GM18909 (cell line): ENCODE results near the gene PNPLA1.
"Not testable (repeated sequence)": the region's sequence is repeated elsewhere in the genome, so short reads cannot be mapped to it uniquely, and the experiment has no call there.

Experiments used
- ATAC-seq: cut with Tn5 transposase; IDR thresholded peaks from one replicate; pipeline ENCODE4 v1.9.1; 2021; ENCODE audit warnings: mild to moderate bottlenecking; ENCODE audit not compliant: unreplicated experiment, poor library complexity

PNPLA1 gene

GRCh38 chr6:36333171-36333895 is 63.5 kb downstream of the PNPLA1 start:
- no peak for ATAC-seq

DNA sequence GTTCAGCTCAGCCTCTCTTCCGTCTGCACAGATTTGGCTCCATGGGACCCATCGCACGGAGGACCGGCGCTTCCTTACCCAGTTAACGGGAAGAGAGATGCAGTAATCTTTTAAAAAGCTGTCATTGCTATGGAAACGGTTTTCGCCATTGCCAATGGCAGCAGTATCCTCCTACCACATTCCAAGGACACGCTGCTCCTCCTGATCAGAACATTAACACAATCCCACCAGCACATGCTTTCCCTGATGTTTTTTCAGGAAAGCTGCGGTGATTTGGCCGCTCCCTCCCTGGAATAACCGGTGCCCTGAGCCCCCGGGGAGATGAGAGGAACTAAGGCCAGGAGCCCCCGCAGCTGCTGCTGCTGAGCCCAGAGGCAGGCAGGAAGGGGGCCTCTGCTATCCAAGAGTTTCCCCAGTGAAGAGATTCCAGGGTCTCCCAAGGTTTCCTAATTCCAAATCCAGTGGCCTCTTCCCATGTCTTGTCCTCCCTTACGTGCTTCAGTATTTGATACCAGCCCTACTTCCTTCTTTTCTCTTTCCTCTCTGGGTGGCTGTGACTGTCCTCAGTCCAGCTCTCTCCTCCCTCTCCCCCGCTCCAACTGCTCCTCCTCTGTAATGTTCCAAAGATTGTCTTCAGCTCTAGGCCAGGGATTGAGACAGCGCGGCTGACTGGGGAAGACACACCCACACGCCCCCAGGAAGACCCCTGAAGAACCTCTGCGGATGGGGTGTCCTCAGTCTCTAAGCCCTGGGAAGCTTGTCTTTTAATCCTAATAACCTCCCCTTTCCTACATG is 64.3 kb downstream of the PNPLA1 start:
- no peak for ATAC-seq

GRCh38 chr6:36334832-36335459 is 65.1 kb downstream of the PNPLA1 start:
- ATAC-seq, result no peak

- no peak for ATAC-seq
These were observed 65.8 kb downstream of the PNPLA1 start for GRCh38 chr6:36335465-36336207.

- ATAC-seq, result no peak
These were observed 66.4 kb downstream of the PNPLA1 start for GRCh38 chr6:36336208-36336710.

DNA sequence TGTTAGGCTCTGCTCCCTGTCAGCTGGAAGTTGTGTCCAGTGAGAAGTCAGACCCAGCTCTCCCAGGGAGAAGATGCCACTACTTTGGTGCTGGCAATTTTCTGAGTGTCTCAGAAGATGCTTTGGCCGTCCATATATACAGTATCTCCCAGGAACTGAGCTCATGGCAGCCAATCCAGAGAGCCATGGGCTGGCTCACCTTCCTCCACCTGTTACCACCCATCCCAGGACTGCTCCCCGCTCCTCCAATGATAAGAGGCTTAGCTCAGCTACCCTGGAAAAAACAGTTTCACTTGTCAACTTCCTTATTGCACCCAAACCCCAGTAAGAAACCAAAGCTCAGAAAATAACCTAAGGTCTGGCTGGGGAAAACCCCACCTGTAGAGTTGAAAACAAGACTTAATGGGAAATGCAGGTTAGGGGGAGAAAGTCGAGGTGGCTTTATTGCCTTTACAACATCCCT is 67.0 kb downstream of the PNPLA1 start, which contains the start of gene BNIP5:
Gene BNIP5 (minus strand): TSS at position 110 of the 463 bp plus-strand sequence. CDS start 6,198 bp downstream, outside the sequence.
- no peak for ATAC-seq

DNA sequence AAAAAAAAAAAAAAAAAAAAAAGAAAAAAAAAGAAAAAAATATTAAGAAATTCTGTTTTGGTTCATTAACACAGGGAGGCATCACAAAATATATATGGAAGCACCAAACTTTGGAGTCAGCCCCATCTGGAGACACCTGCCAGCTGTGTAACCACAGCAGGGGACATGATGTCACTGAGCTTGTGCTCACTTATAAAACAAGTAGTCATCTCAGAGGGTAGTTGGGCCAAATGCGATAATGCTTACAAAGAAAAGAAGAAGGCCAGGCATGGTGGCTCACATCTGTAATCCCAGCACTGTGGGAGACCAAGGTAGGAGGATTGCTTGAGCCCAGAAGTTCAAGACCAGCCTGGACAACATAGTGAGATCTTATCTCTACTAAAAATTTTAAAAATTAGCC is 68.0 kb downstream of the PNPLA1 start:
- ATAC-seq, result no peak

DNA sequence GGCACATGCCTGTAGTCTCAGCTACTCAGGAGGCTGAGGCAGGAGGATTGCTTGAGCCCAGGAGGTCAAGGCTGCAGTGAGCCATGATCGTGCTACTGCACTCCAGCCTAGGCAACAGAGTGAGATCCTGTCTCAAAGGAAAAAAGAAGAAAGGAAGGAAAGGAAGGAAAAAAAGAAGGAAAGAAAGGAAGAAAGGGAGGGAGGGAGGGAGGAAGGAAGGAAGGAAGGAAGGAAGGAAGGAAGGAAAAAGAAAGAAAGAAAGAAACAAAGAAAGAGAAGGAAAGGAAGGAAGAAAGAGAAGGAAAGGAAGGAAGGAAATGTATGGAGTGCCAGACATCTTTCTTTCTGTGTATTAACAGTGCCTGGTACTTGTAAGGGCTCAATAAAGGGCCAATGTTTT is 68.4 kb downstream of the PNPLA1 start:
- ATAC-seq, result not testable (repeated sequence)

DNA sequence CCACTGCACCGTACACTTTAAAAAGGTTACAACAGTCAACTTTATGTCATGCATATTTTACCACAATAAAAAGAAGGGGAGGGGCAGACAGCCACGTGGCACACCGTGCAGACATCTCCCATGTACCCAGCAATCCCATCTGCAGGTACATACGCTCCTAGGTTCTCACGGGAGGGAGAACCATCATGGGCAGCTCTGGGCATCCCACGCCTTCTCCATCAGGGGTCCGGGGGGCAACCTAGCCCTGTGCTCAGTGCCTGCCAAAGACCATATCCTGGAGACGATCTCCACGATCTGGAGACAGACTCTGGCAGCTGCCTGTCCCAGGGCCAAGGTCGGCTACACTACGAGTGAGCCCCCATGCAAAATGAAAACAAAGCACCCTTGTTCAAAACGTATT is 69.3 kb downstream of the PNPLA1 start:
- ATAC-seq, result no peak

DNA sequence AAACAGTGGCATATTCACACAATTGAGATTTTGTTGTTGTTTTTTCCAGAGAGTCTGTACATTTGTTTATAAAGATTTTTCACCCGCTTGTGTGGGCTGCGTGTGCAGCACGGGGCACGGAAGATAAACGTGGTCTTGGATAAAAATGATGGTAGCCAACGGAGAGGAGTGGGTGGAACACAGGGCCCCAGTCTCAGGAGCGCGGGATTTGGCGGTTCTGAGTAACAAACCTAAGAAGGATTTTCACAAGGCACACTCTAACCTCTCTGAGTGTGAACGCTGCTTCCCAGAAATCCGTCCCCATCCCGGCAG is 70.4 kb downstream of the PNPLA1 start:
- ATAC-seq, result no peak

- no peak for ATAC-seq
These were observed 71.0 kb downstream of the PNPLA1 start for GRCh38 chr6:36340618-36341454.

- no peak for ATAC-seq
These were observed 73.3 kb downstream of the PNPLA1 start for GRCh38 chr6:36343109-36343680.

DNA sequence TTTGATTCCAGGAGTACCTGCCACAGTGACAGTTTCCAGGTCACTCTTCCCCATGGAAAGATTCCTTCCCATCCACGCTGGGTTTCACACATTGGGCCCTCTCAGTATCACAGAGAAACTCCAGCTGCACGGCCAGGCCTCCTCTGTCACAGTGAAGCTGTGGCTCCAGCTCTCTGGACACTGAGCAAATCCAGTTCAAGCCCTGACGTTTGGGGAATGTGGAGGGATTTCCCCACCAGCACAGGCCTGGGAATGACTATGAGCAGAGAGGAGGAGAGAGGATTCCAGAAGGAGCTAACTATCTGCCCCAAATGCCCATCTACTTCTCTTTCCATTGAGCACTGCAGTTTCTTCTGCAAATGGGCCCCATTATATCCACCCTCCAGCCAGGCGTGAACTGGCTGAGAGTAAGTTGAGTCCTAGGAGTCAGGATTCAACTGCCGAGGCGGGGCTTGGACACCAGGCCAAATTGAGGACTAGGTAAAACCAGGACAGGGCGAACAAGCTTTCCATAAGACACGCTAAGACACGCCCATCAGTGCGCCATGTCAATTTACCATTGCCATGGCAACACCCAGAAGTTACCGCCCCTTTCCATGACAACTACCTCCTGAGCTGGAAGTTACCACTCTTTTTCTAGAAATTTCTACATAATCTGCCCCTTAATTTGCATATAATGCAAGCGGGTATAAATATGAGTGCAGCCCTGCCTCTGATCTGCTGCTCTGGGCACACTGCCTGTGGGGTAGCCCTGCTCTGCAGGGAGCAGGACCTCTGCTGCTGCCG is 76.0 kb downstream of the PNPLA1 start:
- ATAC-seq, result no peak

DNA sequence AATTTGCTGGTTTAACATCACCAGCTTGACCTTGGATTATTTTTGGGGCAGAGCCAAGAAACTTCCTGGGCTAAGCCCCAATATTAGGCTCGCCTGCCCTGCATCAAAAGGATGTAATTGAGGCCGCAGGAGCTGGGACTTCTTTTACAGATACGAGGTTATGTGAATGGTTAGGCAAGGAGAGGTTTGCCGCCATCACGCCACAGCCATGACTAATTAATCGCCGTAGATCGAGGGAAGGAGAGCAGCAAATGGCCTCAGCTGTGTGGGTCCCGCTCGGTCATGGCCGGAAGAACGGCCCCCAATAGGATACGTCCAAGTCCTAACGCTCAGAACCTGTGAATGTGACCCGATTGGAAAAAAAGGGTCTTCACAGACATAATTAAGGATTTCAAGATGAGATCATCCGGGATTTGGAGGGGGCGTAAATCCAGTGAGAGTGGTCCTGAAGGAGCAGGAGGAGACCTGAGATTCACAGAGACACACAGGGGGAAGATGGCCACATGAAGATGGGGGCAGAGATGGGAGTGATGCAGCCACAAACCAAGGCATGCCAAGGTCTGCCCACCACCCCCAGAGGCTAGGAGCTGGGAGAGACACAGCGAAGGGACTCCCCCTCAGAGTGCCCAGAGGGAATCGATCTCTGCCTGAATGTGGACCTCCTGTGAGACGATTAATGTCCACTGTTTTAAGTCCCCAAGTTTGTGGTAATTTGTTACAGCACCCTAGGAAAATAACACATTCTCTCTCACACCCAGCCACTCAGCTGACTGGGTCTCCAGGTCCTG is 76.8 kb downstream of the PNPLA1 start:
- no peak for ATAC-seq

GRCh38 chr6:36347621-36348020 is 77.8 kb downstream of the PNPLA1 start:
- no peak for ATAC-seq

DNA sequence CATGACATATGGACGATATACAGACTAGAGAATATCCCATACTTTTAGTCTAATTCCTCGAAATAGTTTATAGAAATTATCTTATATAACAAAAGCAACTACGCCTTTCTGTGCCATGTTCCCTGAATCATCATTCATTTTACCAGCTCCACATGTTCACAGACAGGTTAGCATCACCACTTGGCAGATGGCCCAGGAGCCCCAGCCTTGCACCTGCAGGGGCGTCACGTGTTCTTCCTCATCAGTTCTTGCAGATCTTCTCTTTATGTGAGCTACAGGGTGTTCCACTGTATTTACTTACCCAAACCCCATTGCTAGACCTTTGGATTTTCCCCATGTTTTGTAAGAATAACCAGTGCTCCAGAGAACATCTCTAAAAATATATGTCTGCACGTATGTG is 79.4 kb downstream of the PNPLA1 start:
- ATAC-seq, result no peak

DNA sequence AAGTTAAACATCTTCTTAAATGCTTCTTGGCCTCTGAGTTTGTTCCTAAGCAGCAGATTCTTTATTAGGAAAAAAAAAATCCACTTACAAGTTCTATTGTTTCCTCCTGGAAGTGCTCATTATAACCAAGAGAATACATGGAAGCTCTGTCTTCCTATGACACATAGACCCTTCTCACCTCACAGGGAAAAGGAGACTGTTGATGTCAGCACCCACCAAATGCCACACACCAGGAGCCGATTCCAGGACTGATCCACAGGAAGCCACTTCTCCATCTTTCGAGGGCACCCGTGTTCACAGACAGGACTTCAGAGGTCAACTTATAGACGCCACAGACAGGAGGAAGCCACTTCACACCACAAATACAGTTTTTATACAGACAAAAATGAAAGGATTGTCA is 80.2 kb downstream of the PNPLA1 start:
- ATAC-seq, result no peak
